Activated CD4-positive, alpha-beta T cell treated with anti-CD3 and anti-CD28 coated beads, Interleukin-2, amount 50 U/mL, for 24 hours (primary cell): Measurements from ENCODE around the gene TALDO1.

Experiments used
- DNase-seq, 2 donors: peaks; one replicate each; pipeline ENCODE4 v3.0.0-alpha.2; 2020; ENCODE audit warnings: low read depth in 1 of 2, low spot score in 1 of 2

TALDO1 gene

DNA sequence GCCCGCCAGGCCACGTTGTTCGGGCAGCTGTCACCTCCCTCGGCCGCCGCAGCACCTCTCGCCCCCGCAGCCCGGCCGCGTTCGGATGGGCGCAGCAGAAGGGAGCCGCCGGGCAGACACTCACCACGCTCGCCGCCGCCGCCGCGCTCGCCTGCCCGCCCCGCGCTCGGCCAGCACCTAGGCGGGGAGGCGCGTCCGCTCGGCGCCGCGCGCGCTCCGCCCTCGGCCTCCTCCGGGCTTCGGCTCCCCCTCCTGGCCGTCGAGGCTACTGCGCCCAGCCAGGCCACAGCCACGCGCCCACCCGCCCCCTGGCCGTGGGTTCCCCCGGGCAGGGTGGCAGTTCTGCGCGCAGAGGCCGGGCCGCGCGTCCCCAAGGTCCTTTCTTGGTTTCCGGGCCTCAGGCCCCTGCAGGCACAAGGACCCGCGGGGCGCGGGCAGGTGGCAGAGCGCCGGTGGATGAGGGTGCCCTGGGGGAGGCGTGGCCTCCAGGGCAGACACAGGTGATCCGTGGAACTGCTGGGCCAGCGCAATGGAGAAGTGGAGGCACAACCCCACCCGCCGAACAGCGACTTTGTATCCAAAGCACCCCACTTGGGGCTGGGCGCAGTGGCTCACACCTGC lies 50.9 kb downstream of the TALDO1 start, which contains the start of gene SLC25A22:
Gene SLC25A22, minus strand, starts transcription at position 189 of the 621 bp plus-strand sequence. CDS start 3,275 bp downstream, outside the sequence.
- peak; percentile 69 to 74 for DNase-seq

DNA sequence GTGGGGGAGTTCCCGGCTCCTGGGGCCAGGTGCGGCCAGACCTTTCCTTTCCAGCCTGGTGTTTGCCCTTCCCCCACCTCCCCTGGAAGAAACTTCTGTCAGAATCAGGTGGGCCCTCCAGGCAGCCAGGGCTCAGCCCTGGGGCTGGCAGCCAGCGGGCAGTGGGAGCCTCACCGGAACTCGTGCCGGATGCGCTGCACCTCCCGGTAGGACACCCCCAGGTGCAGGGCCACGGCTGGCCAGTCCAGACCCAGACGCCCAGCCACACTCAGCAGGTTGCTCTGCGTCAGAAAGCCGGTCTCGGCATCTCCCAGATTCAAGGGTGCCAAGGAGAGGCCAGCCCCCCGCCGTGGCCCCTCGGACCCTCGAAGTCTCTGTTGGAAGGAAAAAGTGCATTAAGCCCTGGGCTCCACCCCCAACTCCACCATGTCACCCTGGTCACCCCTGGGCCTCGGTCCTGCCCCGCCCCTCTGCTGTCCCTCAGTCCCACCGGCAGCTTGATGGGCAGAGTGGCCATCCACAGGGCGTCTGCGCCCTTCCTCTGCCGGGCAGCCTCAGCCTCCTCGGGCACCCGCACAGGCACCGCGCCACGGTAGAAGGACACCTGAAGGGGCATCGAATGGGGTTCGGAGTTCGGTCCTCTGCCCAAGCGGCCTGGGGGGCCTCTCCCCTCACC lies 52.5 kb downstream of the TALDO1 start:
- DNase-seq, result no peak

DNA sequence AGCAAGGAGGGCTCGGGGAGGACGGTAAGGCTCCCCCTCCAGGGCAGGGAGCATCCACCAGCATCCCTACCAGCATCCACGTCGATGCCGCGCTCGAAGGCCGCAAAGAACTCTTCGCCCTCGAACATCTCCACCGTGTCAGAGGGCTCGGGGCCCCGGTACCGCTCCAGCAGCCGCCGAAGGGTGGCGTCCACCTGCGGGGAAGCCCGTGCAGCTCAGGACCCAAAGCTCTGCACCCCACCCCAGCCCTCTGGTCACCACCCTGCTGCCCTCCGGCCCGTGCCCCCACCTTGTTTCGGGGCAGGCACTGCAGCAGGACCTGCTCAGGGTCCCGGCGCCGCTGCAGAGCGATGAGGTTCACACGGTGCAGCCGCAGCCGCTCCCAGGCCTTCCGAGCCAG lies 53.2 kb downstream of the TALDO1 start:
- no peak for DNase-seq

DNA sequence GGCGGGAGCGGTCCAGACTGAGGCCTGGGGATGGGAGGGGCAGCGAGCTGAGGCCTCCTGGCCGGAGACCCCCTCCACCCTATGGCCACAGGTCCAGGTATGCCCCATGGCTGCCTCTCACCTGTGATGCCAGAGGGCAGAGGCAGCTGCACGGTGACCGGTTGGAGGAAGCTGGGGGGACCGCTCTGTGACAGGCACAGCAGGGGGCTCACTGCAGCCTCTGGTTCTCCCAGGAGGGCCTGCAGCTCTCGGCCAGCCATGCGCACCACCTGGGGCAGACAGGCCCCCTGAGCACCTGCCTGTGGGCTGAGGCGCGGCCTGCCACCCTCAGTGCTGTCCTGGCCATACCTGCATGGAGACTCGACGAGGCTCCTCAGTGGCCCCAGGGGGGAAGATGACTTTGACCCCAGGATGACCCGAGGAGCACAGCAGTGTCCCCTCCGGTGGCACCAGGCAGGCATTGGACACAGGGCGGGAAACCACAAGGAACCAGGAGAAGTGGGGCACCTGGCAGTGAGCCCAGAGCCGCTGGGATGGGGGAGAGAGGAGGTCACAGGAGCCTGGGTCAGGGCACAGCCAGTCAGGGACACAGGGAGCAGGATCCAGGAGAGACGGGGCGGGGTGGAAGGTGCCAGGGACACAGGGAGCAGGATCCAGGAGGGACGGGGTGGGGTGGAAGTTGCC lies 54.0 kb downstream of the TALDO1 start:
- no peak for DNase-seq

DNA sequence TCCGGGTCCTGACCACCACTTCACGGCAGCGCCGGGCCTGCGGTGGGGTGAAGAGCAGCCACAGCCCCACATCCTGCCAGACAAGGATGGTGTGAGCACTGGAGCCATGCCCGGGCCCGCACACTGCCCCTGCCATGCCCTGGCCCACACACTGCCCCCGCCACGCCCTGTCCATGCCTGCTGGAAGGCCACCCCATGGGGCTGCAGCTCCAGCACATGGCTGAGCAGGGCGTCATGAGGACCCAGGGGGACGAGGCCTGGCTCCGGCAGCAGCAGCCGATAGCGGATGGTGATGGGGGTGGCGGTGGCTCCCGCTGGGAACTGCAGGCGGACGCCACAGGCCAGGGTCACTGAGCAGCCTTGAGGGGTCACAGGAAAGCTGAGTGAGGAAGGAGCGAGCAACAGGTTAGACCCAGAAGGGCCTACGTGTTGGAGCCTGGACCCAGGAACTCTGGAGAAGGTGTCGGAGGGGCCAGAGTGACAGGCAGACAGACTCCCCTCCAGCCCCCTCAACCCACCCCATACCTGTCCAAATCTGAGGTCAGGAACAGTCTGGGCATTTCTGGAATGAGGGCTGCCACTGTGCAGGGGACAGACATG lies 54.9 kb downstream of the TALDO1 start:
- no peak for DNase-seq

DNA sequence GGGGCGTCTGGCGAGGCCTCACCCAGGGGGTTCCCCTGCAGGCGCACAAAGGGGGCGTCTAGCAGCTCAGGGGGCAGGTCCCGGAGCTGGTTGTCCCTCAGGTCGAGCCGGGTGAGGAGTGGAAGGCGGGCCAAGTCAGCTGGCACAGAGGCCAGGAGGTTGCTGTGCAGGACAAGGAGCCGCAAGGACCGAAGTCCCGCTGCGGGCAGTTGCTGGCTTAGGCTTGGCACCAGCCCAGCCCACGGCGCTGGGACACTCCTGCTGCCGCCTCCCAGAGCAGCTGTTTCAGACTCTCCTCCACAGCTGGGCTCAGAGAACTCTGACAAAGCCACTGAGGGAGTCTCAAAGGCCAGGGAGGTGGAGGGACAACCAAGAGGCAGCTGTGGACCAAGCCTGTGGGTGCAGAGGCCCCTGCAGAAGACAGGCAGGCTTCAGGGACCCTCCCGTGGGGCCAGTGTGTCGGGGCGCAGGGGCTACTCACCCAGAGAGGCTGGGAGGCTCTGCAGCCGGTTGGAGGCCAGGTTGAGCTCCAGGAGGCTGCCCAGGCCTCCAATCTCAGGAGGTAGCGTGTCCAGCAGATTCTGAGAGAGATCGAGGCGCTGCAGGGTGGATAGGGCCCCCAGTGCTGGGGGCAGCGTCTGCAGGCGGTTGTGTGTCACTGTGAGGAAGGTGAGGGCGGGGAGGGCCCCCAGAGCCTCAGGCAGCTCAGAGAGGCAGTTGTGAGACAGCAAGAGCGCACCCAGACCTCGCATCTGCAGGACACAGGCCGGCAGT lies 55.6 kb downstream of the TALDO1 start:
- DNase-seq, result no peak

DNA sequence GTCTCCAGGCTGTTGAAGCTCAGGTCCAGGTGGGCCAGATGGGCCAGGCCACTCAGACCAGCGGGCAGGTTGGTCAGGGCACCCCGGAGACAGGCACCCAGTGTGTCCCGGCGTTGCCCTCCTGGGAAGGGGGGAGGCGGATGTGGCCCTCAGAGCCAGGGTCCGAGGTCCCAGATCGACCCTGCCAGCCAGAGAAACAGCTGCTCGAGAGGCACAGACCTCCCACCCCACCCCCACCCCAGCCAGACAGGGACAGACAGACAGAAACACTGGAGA lies 56.1 kb downstream of the TALDO1 start:
- DNase-seq, result no peak

DNA sequence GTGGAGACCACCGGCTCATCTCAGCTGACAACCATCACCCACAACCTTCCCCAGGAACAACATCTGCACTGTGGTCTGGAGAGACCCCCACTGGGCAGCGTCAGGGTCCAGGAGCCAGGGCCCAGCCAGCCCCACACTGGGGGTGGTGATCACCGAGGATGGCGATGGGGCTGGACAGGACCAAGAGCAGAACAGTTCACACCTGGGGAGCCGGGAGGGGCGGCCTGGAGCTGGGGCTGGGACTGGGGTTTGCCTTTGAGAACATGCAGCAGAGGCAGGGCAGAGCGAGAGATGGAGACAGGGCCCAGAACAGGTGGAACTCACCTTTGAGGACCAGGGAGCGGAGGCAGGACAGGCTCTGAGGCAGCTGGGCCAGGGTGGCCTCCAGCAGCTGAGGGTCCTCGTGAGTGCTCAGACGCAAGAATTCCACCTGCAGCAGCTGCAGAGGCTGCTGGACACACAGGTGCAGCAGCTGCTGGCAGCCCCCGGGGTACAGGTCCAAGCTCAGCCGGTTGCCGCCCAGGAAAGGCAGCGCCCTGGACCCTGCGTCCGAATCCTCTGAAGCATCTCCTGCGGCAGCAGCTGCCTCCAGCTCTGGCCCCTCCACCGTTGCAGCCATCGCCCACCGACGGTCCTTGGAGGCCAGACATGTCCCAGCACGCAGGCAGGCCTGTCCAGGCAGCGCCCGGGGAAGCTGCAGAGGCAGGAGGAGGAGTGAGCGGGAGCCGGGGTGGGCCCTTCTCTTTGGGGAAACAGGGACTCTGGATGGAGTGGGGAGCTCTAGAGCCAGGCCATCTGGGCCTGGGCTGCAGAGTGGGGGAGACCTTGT lies 56.7 kb downstream of the TALDO1 start:
- DNase-seq, result no peak

DNA sequence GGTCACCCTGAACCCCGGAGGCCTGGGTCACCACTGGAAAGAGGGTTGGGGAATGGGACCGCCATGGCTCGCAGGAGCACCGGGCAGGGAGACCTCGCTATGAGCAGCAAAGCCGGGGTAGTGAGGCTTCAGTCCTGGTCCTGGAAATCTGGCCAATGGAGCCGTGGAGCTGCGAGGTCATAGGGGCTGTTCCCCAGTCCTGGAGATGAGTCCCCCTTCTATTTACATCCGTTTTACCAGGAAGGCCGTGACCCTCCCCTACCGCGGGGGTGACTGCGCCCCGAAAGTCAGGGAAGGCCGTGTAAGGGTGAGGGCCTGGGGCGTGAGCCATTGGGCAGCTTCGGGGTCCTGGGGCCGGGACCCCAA lies 57.3 kb downstream of the TALDO1 start:
- no peak for DNase-seq

DNA sequence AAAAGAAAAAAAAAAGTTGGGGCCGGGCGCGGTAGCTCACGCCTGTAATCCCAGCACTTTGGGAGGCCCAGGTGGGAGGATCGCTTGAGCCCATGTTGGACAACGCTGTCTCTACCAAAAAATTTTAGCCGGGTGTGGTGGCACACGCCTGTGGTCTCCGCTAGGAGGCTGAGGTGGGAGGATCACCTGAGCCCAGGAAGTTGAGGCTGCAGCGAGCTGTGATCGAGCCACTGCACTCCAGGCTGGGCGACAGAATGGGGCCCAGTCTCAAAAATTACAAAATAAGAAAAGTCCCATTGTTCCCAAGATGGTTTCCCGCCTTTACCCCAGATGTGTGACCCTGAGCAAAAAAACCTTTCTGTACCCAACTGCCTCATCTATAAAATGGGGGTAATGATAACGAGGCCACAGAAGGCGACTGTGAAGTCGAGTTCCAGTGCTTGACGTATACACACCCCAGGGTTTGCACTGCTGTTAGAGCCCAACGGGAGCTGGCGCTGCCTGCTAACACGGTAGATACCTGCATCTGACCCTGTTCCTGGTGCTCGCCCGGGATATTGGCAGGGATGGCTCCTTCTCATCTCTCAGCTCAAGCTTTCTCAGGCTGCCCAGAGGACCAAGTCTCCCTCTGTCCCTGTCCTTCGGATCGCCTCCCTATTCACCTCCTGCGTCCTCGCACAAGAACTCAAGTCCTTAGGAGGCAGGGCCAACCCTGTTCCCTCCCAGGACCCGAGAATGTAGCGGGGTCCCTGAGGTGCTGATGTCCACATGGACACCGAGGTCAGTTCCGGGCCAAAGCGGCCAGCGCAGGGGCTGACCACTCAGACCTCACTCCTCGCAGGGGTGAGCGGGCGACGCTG lies 61.4 kb downstream of the TALDO1 start:
- DNase-seq, result no peak

DNA sequence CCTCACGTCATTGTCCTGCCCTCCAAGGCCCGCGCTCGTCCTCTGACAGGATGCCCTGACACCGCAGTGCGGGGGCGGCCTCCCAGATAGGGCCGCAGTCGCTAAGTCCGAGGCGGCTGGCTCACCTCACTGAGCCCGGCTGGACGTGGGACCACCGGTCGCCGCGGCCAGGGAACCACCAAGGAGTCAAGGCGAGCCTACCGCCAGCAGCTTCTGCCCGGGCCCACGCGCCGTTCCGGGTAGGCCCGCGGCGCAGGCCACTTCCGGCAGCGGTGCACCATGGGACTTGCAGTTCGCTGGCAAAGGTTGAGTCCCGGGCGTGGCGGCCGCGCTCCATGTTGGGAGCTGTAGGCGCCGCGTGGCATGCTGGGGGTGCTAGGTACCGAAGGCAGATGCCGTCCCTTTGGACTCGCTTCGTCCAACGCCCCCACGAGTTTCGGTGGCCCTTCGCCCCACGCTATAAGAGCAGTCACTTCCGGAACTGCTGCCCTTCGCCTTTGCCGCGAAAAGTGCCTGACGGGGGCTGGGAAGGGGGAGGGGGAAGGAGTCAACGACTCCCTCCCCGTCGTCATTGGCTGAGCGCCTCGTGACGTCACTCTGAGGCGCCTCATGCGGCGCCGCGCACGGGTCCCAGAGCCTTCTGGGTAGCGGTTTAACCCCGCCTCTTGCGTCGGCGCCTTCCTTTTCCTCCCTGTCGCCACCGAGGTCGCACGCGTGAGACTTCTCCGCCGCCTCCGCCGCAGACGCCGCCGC lies 62.2 kb downstream of the TALDO1 start, which contains the start of gene RPLP2:
Gene RPLP2, plus strand, starts transcription at position 681 of the 753 bp plus-strand sequence. CDS start 268 bp downstream, outside the sequence.
- peak; percentile 97 to 98 for DNase-seq

DNA sequence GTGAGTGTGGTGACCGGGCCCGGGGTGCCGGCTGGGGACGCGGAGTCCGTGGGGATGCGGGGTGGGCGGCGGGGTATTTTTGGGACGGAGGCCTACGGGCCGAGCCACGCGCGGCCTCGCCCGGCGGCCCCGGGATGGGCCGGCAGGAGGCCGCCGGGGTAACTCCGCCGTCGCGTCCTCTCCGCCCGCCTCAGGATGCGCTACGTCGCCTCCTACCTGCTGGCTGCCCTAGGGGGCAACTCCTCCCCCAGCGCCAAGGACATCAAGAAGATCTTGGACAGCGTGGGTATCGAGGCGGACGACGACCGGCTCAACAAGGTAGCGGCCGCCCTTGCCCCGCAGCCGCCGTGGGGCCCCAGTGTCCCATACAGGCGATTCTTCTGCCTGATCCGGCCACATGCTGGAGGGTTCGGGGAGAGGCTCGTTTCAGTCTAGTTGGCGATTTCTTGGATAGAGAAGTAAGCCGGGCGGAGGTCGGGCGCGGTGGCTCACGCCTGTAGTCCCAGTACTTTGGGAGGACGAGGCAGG lies 62.8 kb downstream of the TALDO1 start:
- no peak for DNase-seq

DNA sequence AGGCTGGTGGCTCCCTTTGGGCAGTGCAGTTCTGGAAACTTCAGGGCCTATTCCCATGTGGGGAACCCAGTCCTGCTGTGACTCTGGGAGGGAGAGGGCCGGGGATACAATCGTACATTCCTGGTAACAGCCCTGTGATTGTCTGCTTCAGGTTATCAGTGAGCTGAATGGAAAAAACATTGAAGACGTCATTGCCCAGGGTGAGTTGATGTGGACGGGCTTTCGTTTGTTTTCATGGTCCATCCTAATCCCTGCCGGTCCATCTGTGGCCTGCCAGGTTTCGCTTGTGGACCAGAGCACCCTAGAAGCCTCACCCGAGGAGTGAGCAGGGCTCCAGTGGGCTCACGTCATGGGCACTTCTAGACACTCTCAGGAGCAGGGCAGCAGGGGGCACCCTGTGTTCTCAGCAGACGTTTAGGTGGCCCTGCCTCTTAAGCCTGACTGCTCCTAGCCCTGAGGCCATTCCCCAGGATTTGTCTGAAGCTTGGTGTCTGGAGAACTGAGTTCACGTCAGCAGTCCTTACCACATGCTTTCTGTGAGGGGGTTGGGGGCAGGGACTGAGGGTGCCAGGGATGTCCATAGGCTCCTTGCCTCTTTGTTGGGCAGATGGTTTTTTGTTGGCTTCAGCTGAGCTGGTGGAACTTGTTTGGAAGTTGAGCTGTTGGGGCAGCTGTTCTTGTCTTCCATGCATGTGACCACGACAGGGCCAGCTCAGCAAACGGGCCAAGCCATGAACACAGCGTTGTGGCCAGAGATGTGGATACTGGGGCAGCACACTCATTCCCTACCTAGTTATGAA lies 64.4 kb downstream of the TALDO1 start:
- DNase-seq, result no peak

DNA sequence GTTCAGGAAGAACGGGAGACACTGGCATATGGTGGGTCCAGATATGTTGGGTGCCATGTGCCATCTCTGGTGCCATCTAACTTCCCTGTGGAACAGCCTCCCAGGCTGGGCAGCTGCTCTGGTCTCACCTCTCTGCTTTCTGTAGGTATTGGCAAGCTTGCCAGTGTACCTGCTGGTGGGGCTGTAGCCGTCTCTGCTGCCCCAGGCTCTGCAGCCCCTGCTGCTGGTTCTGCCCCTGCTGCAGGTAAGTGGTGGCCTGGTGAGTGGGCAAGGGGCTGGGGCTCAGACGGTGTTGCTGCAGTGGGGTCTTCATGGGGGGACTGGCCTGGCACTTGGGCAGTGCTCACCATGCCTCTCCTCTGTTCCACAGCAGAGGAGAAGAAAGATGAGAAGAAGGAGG lies 65.1 kb downstream of the TALDO1 start:
- DNase-seq, result no peak

DNA sequence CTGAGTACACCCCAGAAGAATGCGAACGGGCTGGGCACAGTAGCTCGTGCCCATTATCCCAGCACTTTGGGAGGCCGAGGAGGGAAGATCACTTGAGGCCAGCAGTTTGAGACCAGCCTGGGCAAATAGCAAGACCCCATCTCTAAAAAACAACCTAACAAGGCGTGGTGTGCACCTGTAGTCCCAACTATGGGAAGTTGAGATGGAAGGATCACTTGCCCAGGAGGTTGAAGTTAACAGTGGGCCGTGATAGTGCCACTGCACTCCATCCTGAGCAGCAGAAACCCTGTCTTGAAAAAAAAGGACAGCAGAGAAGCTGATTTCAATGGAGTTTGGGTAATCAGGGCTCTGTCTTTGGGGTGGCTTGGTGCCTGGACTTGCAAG lies 65.8 kb downstream of the TALDO1 start:
- DNase-seq, result no peak

DNA sequence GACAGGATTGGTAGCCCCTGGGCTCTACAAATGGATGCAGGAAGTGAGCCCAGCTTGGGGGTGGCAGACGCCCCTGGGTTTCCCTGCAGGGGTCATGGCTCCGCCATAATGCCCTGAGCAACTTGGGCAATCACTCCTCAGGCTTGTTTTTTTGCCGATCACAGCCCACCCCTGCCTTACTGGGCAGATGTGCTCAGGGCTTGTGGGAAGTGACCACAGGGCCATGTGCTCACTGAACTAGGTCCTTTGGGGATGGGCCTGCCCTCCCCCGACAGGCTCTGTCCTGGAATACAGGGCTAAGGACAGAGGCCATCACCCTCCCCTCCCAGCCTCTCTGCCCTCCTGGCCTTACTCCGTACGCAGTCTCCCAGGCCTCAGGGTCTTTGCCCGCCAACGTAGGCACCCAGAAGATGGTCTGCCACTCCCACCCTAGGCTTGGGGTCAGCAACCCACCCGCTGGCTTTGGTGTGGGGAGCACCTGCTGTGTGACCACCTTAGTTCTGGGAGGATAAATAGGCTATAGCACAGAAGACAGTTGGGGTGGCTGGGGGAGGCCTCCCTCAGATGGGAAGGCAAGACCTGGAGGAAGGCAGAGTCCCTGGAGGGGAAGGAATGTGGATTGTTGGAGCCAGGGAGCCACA lies 66.3 kb downstream of the TALDO1 start:
- no peak for DNase-seq
